OCI-LY1 (cell line): ENCODE data around the gene SLC22A4.

Source experiments
- H2AFZ ChIP-seq: fragments of 200-600 bp; sonication (generic), shearing (Covaris generic); 2 replicates; pipeline ENCODE4 v1.6.0; 2014; ENCODE audit warnings: antibody characterized with exemption, mild to moderate bottlenecking, low read length
- H3F3A ChIP-seq: fragments of 200-600 bp; sonication (generic), shearing (Covaris generic); 2 replicates; pipeline ENCODE4 v1.6.0; 2014; ENCODE audit warnings: mild to moderate bottlenecking, antibody characterized with exemption, low read length, moderate library complexity; ENCODE audit not compliant: insufficient read depth
- H3K27ac ChIP-seq: fragments of 200-600 bp; sonication (generic); 2 replicates; pipeline ENCODE4 v1.5.1; 2014; ENCODE audit warnings: low read length, mixed run types, mild to moderate bottlenecking, low read depth; ENCODE audit not compliant: poor library complexity, severe bottlenecking
- H3K27me3 ChIP-seq: fragments of 200-600 bp; sonication (generic); 2 replicates; pipeline ENCODE4 v1.6.0; 2014; ENCODE audit warnings: antibody characterized with exemption, mild to moderate bottlenecking, low read length, moderate library complexity; ENCODE audit not compliant: insufficient read depth
- H3K36me3 ChIP-seq: fragments of 200-600 bp; sonication (generic); 2 replicates; pipeline ENCODE4 v1.6.1; 2014; ENCODE audit warnings: mild to moderate bottlenecking, antibody characterized with exemption, low read length, moderate library complexity, mixed read lengths; ENCODE audit not compliant: insufficient read depth
- H3K4me1 ChIP-seq: fragments of 200-600 bp; sonication (generic); 2 replicates; pipeline ENCODE4 v1.5.1; 2014; ENCODE audit warnings: mild to moderate bottlenecking, low read length, moderate library complexity; ENCODE audit not compliant: insufficient read depth, severe bottlenecking
- H3K4me2 ChIP-seq: fragments of 200-600 bp; sonication (generic), shearing (Covaris generic); 2 replicates; pipeline ENCODE4 v1.6.1; 2014; ENCODE audit warnings: low read length
- H3K4me3 ChIP-seq: fragments of 200-600 bp; sonication (generic); 2 replicates; pipeline ENCODE4 v1.5.1; 2014; ENCODE audit warnings: low read length, low read depth, mild to moderate bottlenecking, mixed read lengths; ENCODE audit not compliant: poor library complexity, severe bottlenecking
- H3K79me2 ChIP-seq: fragments of 200-600 bp; shearing (Covaris generic); 2 replicates; pipeline ENCODE4 v1.6.1; 2016; ENCODE audit warnings: mixed run types, low read length, mixed read lengths; ENCODE audit not compliant: insufficient read depth
- H3K9ac ChIP-seq: fragments of 200-600 bp; sonication (generic), shearing (Covaris generic); 2 replicates; pipeline ENCODE4 v1.6.1; 2014; ENCODE audit warnings: mild to moderate bottlenecking, low read length, mixed read lengths
- H3K9me2 ChIP-seq: fragments of 200-600 bp; sonication (generic), shearing (Covaris generic); 2 replicates; pipeline ENCODE4 v1.6.1; 2014; ENCODE audit warnings: low read depth, mild to moderate bottlenecking, low read length, mixed read lengths
- H3K9me3 ChIP-seq: fragments of 200-600 bp; shearing (Covaris generic); 2 replicates; pipeline ENCODE4 v1.6.1; 2014; ENCODE audit warnings: low read length, mixed read lengths
- H4K20me1 ChIP-seq: fragments of 200-600 bp; sonication (generic), shearing (Covaris generic); 2 replicates; pipeline ENCODE4 v1.6.0; 2016; ENCODE audit warnings: mild to moderate bottlenecking, low read length; ENCODE audit not compliant: insufficient read depth
- CTCF ChIP-seq: fragments of 200-600 bp; sonication (generic), shearing (Covaris generic); IDR thresholded peaks from 2 replicates; pipeline ENCODE4 v1.5.1; 2017; ENCODE audit warnings: mild to moderate bottlenecking, antibody characterized with exemption, low read length, moderate library complexity, mixed read lengths
- EZH2 ChIP-seq: fragments of 200-600 bp; sonication (generic), shearing (Covaris generic); IDR thresholded peaks from 2 replicates; pipeline ENCODE4 v1.8.0; 2017; ENCODE audit warnings: borderline replicate concordance, mixed run types, mild to moderate bottlenecking, antibody characterized with exemption, low read length, moderate library complexity, mixed read lengths

The SLC22A4 gene

GRCh38 chr5:132259069-132259851, 34.9 kb upstream of the SLC22A4 start:
- Histone ChIP-seq H3K4me2 (no peak overlapping the region), H2AFZ (no peak overlapping the region), H3K4me1 (no peaks in the 10 kb centered on the region)

GRCh38 chr5:132260051-132260450, 34.1 kb upstream of the SLC22A4 start:
- Histone ChIP-seq H3F3A (no peaks in the 10 kb centered on the region), H3K9me2 (no peaks in the 10 kb centered on the region), H3K9ac (no peak overlapping the region), H3K4me2 (no peak overlapping the region), H3K27ac (no peak overlapping the region), H3K79me2 (no peaks in the 10 kb centered on the region), H4K20me1 (no peaks in the 10 kb centered on the region), H3K4me3 (no peak overlapping the region), H3K36me3 (no peaks in the 10 kb centered on the region), H2AFZ (no peak overlapping the region), H3K4me1 (no peaks in the 10 kb centered on the region), H3K9me3 (no peaks in the 10 kb centered on the region), H3K27me3 (no peaks in the 10 kb centered on the region)
- no peak for TF ChIP-seq CTCF
- TF ChIP-seq EZH2: no peak

More at GRCh38 chr5:132259069-132259851, 34.9 kb upstream of the SLC22A4 start:
- Histone ChIP-seq H4K20me1 (no peaks in the 10 kb centered on the region), H3K9me3 (no peaks in the 10 kb centered on the region), H3K9ac (no peak overlapping the region), H3K4me3 (no peak overlapping the region), H3K27ac (no peak overlapping the region), H3F3A (no peaks in the 10 kb centered on the region), H3K36me3 (no peaks in the 10 kb centered on the region), H3K79me2 (no peaks in the 10 kb centered on the region), H3K9me2 (no peaks in the 10 kb centered on the region), H3K27me3 (no peaks in the 10 kb centered on the region)
- TF ChIP-seq EZH2: no peak
- no peak for TF ChIP-seq CTCF

- Histone ChIP-seq H3K4me2 (no peak overlapping the region), H3K4me1 (no peaks in the 10 kb centered on the region), H3K27ac (no peak overlapping the region), H3K4me3 (no peak overlapping the region), H3F3A (no peaks in the 10 kb centered on the region), H2AFZ (no peak overlapping the region), H3K36me3 (no peaks in the 10 kb centered on the region), H3K9me2 (no peaks in the 10 kb centered on the region), H4K20me1 (no peaks in the 10 kb centered on the region), H3K9ac (no peak overlapping the region), H3K27me3 (no peaks in the 10 kb centered on the region), H3K9me3 (no peaks in the 10 kb centered on the region), H3K79me2 (no peaks in the 10 kb centered on the region)
- no peak for TF ChIP-seq CTCF
- no peak for TF ChIP-seq EZH2
Measured at GRCh38 chr5:132260714-132261551, 33.3 kb upstream of the SLC22A4 start.
